ENCODE data around the gene LAYN.

Gene LAYN

GRCh38 chr11:111574373-111575225 is 34.1 kb downstream of the LAYN start:
- H3K36me3 Mint-ChIP-seq (ENCODE audit: low read depth), result no peaks in the 10 kb centered on the region
- H3K4me3 Mint-ChIP-seq, result no peak overlapping the region
- H3K4me1 Mint-ChIP-seq, result peaks cover 36% of the 10 kb centered on the region
- DNase-seq, result no peak
- TF ChIP-seq CTCF (IDR thresholded peaks at IDR 0.05), result no peak
- no peaks in the 10 kb centered on the region for H3K27me3 Mint-ChIP-seq (ENCODE audit: low read depth, poor library complexity)
- no peak overlapping the region for H3K27ac Mint-ChIP-seq
- H3K9me3 Mint-ChIP-seq, result no peaks in the 10 kb centered on the region

- Mint-ChIP-seq H3K9me3 (no peaks in the 10 kb centered on the region), H3K27me3 (ENCODE audit: low read depth, poor library complexity) (no peaks in the 10 kb centered on the region), H3K4me1 (peaks cover 24% of the 10 kb centered on the region), H3K36me3 (ENCODE audit: low read depth) (no peaks in the 10 kb centered on the region), H3K27ac (no peak overlapping the region), H3K4me3 (no peak overlapping the region)
- no peak for TF ChIP-seq CTCF (IDR thresholded peaks at IDR 0.05)
- no peak for DNase-seq
These were observed 35.2 kb downstream of the LAYN start for GRCh38 chr11:111575740-111576139.

- H3K9me3 Mint-ChIP-seq, result no peaks in the 10 kb centered on the region
- TF ChIP-seq CTCF (IDR thresholded peaks at IDR 0.05), result no peak
- DNase-seq, result no peak
- H3K4me1 Mint-ChIP-seq, result peaks cover 17% of the 10 kb centered on the region
- no peak overlapping the region for H3K4me3 Mint-ChIP-seq
- no peak overlapping the region for H3K27ac Mint-ChIP-seq
- H3K27me3 Mint-ChIP-seq (ENCODE audit: low read depth, poor library complexity), result no peaks in the 10 kb centered on the region
- no peaks in the 10 kb centered on the region for H3K36me3 Mint-ChIP-seq (ENCODE audit: low read depth)
These were observed 37.3 kb downstream of the LAYN start for GRCh38 chr11:111577821-111578220.

GRCh38 chr11:111581341-111581740 is 40.8 kb downstream of the LAYN start:
- Mint-ChIP-seq H3K27me3 (ENCODE audit: low read depth, poor library complexity) (no peaks in the 10 kb centered on the region), H3K27ac (no peak overlapping the region), H3K9me3 (no peaks in the 10 kb centered on the region), H3K36me3 (ENCODE audit: low read depth) (no peaks in the 10 kb centered on the region), H3K4me3 (no peak overlapping the region), H3K4me1 (no peaks in the 10 kb centered on the region)
- TF ChIP-seq CTCF (IDR thresholded peaks at IDR 0.05), result no peak
- no peak for DNase-seq

GRCh38 chr11:111582163-111582562 is 41.6 kb downstream of the LAYN start:
- DNase-seq, result no peak
- Mint-ChIP-seq H3K36me3 (ENCODE audit: low read depth) (no peaks in the 10 kb centered on the region), H3K9me3 (peaks cover 4% of the 10 kb centered on the region), H3K4me1 (no peaks in the 10 kb centered on the region), H3K4me3 (no peak overlapping the region), H3K27ac (no peak overlapping the region), H3K27me3 (ENCODE audit: low read depth, poor library complexity) (no peaks in the 10 kb centered on the region)
- TF ChIP-seq CTCF (IDR thresholded peaks at IDR 0.05), result no peak

- Mint-ChIP-seq H3K9me3 (peaks cover 5% of the 10 kb centered on the region), H3K27me3 (ENCODE audit: low read depth, poor library complexity) (no peaks in the 10 kb centered on the region), H3K4me3 (no peak overlapping the region), H3K4me1 (no peaks in the 10 kb centered on the region), H3K36me3 (ENCODE audit: low read depth) (no peaks in the 10 kb centered on the region), H3K27ac (peak overlapping the region; percentile 40)
- no peak for TF ChIP-seq CTCF (IDR thresholded peaks at IDR 0.05)
- DNase-seq, result no peak
These were observed 42.4 kb downstream of the LAYN start for GRCh38 chr11:111582881-111583280.

Measured in nephron progenitor cell (in vitro differentiated cells).